ENCODE measurements around the gene FDXR. TPM values are rescaled to one million over a fixed set of nuclear protein-coding genes. Genes with fewer than 3 reads are reported as not detected.

Gene FDXR
- polyA plus RNA-seq, 1 donor from 2014 or later: 14.4 TPM

- Histone ChIP-seq H3K27ac (ENCODE audit: low read length) (no peak overlapping the region), H3K27me3 (ENCODE audit: insufficient read depth, low read depth, low read length) (peaks cover 25% of the 10 kb centered on the region), H3K9me3 (ENCODE audit: low read length) (no peaks in the 10 kb centered on the region), H3K4me3 (ENCODE audit: low read length) (no peak overlapping the region), H2AFZ (ENCODE audit: low read depth, low read length) (no peak overlapping the region), H4K20me1 (ENCODE audit: insufficient read depth) (no peaks in the 10 kb centered on the region), H3K36me3 (ENCODE audit: insufficient read depth, low read length) (no peaks in the 10 kb centered on the region), H3F3A (ENCODE audit: insufficient read depth, low read length, poor library complexity, severe bottlenecking) (no peaks in the 10 kb centered on the region), H3K9me2 (ENCODE audit: insufficient read depth, low read length) (no peaks in the 10 kb centered on the region), H3K9ac (ENCODE audit: low read length) (no peak overlapping the region), H3K79me2 (replicated peaks; ENCODE audit: insufficient read depth, low read length) (no peaks in the 10 kb centered on the region), H3K4me2 (ENCODE audit: low read length) (no peak overlapping the region)
- no peak for TF ChIP-seq EZH2 (IDR thresholded peaks at IDR 0.05; ENCODE audit: borderline replicate concordance, insufficient read depth, low read length, poor library complexity, severe bottlenecking)
- no peak for TF ChIP-seq EP300 (conservative IDR thresholded peaks at IDR 0.05; ENCODE audit: poor library complexity, severe bottlenecking)
- no peak for TF ChIP-seq CTCF (IDR thresholded peaks at IDR 0.05; ENCODE audit: poor library complexity, severe bottlenecking)
- no peak for TF ChIP-seq RAD21 (conservative IDR thresholded peaks at IDR 0.05)
- no peak for TF ChIP-seq TAF1 (IDR thresholded peaks at IDR 0.05; ENCODE audit: low read depth)
- no peak for TF ChIP-seq POLR2AphosphoS5 (IDR thresholded peaks at IDR 0.05)
- TF ChIP-seq REST (IDR thresholded peaks at IDR 0.05; ENCODE audit: borderline replicate concordance): no peak
- no peak for TF ChIP-seq SMC3 (conservative IDR thresholded peaks at IDR 0.05; ENCODE audit: poor library complexity)
- TF ChIP-seq MXI1 (conservative IDR thresholded peaks at IDR 0.05; ENCODE audit: poor library complexity, severe bottlenecking): no peak
Measured at GRCh38 chr17:74919440-74920305, 46.9 kb upstream of the FDXR start.

- Histone ChIP-seq H3F3A (ENCODE audit: insufficient read depth, low read length, poor library complexity, severe bottlenecking) (no peaks in the 10 kb centered on the region), H3K79me2 (replicated peaks; ENCODE audit: insufficient read depth, low read length) (no peaks in the 10 kb centered on the region), H3K36me3 (ENCODE audit: insufficient read depth, low read length) (no peaks in the 10 kb centered on the region), H3K4me3 (ENCODE audit: low read length) (no peak overlapping the region), H4K20me1 (ENCODE audit: insufficient read depth) (no peaks in the 10 kb centered on the region), H3K9me3 (ENCODE audit: low read length) (no peaks in the 10 kb centered on the region), H3K27me3 (ENCODE audit: insufficient read depth, low read depth, low read length) (peaks cover 17% of the 10 kb centered on the region), H3K9ac (ENCODE audit: low read length) (no peak overlapping the region), H3K4me2 (ENCODE audit: low read length) (no peak overlapping the region), H3K9me2 (ENCODE audit: insufficient read depth, low read length) (no peaks in the 10 kb centered on the region), H2AFZ (ENCODE audit: low read depth, low read length) (no peak overlapping the region), H3K27ac (ENCODE audit: low read length) (no peak overlapping the region)
- TF ChIP-seq REST (IDR thresholded peaks at IDR 0.05; ENCODE audit: borderline replicate concordance) (no peak), POLR2AphosphoS5 (IDR thresholded peaks at IDR 0.05) (no peak), EZH2 (IDR thresholded peaks at IDR 0.05; ENCODE audit: borderline replicate concordance, insufficient read depth, low read length, poor library complexity, severe bottlenecking) (no peak), SMC3 (conservative IDR thresholded peaks at IDR 0.05; ENCODE audit: poor library complexity) (no peak), RAD21 (conservative IDR thresholded peaks at IDR 0.05) (no peak), TAF1 (IDR thresholded peaks at IDR 0.05; ENCODE audit: low read depth) (no peak), MXI1 (conservative IDR thresholded peaks at IDR 0.05; ENCODE audit: poor library complexity, severe bottlenecking) (no peak), EP300 (conservative IDR thresholded peaks at IDR 0.05; ENCODE audit: poor library complexity, severe bottlenecking) (no peak), CTCF (IDR thresholded peaks at IDR 0.05; ENCODE audit: poor library complexity, severe bottlenecking) (no peak)
Measured at GRCh38 chr17:74918906-74919305, 46.1 kb upstream of the FDXR start.

All from neural cell (in vitro differentiated cells).